Measurements from ENCODE around the gene TAS2R39.

The TAS2R39 gene

DNA sequence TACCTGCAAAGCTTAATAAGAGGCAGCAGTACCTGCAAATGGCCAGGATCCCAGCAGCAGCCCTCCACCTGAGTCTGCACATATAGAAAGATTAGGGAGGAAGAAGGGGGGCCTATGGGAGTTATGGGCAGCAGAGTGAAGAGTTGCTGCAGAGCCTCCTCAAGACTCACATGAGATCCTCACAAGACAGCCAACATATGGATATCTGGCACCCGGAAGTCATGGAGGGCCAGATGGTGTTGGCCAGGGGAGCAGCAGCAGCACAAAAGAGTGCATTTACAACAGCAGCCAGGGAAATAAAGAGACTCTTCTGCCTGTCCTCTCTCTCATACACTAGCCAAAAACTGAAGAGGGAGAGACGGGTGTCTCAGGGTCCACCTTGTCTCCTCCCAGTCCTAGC is 34.6 kb downstream of the TAS2R39 start:
- peak; percentile 14 for DNase-seq

DNA sequence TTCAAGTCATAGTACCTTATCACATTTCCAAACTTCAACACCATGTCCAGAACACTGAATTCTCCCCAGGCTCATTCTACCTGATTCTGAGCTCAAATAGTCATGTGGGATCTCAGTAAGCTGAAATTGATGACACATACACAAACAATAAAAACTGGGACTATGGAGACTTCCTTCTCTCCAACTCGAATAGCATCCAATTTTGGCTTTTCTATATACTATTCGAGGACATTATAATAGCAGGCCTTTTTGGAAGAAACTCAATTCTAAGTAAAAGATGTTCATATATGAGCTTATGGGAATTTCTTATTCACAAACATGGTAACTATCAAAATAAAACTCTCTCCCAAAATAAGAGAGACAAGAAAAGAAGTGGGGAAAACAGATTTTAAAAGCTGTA is 38.1 kb downstream of the TAS2R39 start:
- no peak for DNase-seq

DNA sequence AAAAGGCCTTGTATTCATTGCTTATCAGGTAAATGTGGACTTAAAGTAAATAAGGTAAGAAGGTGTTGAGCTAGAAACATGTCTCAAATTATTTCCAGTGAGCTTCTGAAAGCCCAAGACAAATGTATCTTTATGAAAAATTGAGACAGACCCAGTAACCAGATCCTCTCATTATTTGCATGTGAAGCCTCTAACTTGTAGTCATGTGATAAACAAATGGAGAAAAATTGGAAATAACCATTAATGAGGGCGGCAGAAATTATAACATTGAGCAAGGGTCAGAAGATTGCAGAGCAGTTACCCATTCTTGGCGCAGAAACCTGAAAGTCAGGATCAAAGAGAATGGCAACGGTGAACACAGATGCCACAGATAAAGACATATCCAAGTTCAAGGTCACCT is 38.5 kb downstream of the TAS2R39 start, which contains the start of gene TAS2R40:
Gene TAS2R40 (plus strand): TSS at position 301 of the 400 bp plus-strand sequence. CDS start 42 bp downstream, at position 343.
- DNase-seq, result no peak

- no peak for DNase-seq
These were observed 39.6 kb downstream of the TAS2R39 start for GRCh38 chr7:143222782-143223181.

DNA sequence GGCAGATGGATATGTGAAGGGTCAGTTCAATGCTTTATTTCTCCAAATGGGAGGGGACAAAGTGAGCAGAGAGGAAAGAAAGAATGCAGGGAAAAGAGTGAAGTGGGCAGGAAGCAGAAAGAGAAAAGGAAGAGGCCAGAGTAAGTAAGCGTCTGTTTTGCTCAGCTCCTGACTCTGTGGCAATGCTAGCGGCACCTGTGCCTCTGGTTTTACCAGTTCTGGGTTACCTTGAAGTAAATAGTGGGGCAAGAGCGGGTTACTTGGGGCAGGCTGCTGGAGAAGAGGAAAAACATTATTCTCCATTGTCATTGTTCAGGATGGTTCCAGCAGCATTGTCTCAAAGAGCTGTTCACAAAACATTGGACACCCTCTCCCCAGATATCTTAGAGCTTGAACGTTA is 40.6 kb downstream of the TAS2R39 start:
- DNase-seq, result no peak

DNA sequence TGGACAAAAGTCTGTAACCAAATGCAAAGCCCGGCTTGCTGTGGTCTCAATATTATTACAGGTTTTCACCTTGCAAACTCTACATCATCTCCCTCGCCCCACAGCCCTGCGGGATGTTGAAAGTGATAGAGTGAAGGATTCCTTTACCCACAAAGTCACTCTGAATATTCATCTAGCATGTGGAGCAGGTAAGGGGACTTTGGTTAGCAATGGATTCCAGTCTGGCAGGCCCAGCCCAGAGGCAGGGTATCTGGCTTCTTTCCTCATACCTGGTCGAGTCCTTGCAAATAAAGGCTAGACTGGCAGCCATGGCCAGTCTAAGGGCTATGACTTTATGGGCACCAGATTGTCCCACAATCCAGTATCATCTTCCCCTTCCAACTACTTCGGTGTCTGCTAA is 41.8 kb downstream of the TAS2R39 start:
- no peak for DNase-seq

GRCh38 chr7:143227806-143228205 is 44.6 kb downstream of the TAS2R39 start:
- no peak for DNase-seq

DNA sequence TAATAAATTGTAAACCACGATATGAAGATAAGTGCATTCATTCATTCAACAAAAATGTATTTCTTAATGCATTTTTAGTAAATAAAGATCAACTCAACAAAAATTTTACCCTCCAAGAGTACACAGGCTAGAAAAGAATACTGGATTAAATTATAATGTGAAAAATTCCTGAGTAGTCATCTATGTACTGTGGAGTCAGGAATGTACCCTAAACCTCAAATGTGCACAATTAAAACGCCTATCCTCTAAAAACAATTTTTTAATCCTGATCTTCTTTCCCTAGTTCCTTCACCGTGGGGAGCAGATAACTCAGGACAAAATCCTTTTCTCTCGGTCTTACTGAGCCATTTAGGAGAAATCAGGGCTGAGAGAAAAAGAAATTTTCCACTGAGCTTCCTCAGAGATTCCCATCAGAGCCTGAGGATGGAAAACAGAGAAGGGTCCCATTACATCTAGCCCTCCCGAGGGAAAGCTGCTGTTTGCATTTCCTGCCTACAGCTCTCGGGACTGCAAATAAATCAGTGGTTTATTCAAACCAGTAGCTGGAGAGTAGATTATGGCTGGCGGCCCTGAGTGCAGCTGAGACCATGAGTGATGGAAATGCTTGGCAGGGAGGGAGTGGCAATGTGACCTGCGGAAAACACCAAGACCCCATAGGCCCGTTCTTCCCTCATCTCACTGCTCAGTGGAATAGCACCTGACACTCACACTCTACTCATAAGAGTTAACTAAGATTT is 46.0 kb downstream of the TAS2R39 start:
- DNase-seq, result peak; percentile 90

DNA sequence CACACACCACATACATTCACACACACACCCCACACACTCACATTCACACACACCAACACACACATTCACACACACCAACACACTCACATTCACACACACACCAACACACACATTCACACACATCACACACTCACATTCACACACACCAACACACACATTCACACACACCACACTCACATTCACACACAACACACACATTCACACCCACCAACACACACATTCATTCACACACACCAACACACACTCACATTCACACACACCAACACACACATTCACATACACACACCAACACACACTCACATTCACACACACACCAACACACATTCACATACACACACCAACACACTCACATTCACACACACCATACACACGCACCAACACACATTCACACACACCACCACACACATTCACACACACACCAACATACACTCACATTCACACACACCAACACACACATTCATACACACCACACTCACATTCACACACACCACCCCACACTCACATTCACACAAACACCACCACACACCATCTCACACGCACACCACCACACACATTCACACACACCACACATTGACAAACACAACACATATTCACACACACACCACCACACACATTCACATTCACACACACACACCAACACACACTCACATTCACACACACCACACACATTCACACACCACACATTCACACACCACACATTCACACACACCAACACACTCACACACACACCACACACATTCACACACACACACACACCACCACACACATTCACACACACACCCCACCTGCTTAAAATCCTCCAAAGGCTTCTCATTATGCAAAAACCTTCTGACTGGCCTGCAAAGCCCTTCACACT is 47.6 kb downstream of the TAS2R39 start:
- no peak for DNase-seq

Data from NCI-H1092 treated with DMSO at 0.1 percent for 48 hours (cell line).